Glomerular endothelial cell (primary cell): Measurements from ENCODE around the gene NPIPB13. TPM values are rescaled to one million over a fixed set of nuclear protein-coding genes. Genes with fewer than 3 reads are reported as not detected.
"Not testable (repeated sequence)": the region's sequence is repeated elsewhere in the genome, so short reads cannot be mapped to it uniquely, and the experiment has no call there.

ENCODE experiments used
- DNase-seq: peaks from one replicate; pipeline ENCODE4 v3.0.0-alpha.2; 2011; ENCODE audit warnings: low read depth, low spot score; ENCODE audit errors: extremely low read depth
- total RNA-seq: library from RNA; depleted of rRNA; stranded (reverse); fragments of >200 nt; gene quantifications from 2 replicates; pipeline ENCODE4 v1.2.3, GENCODE V29; 2015

Gene NPIPB13
- 0.47 and 1.5 TPM in 2 replicates for total RNA-seq

DNA sequence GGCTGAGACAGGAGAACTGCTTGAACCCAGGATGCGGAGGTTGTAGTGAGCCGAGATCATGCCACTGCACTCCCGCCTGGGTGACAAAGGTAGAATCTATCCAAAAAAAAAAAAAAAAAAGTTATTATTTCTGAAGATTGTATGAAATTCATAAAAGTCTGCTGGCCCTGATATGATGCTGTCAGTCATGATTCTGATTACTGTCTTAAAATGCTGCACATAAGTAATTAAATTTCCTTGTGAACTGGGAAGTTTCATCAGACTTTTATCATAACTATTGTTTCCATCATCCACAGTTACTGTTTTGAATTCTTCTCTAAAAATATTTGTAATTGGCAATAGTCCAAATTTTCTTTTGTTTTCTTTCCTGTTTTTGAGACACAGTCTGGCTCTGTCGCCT, at the start of gene NPIPB13:
Gene NPIPB13 (minus strand): TSS at position 101 of the 400 bp plus-strand sequence. CDS start 2,906 bp downstream, outside the sequence.
- not testable (repeated sequence) for DNase-seq

GRCh38 chr16:30282357-30282756, 34.1 kb upstream of the NPIPB13 start:
- DNase-seq: not testable (repeated sequence)

DNA sequence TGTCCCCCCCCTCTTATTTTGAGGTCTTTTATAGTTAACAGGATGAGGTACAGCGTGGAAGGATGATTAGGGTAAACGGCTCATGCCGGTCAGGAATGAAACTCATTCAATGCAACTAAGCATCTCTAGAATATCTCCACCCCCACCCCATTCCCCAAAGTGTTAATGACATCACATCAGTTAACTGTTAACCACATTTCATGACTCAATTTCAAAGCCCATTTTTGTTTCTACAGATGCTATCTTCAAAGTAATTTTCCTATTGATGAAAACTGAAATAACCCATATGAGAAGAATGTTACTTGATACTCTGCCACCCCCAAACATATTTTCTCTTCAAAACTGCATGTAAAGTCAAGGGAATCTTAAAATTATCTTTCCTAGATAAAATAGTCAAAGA, 30.2 kb upstream of the NPIPB13 start:
- DNase-seq: not testable (repeated sequence)

GRCh38 chr16:30217082-30217481, 31.2 kb downstream of the NPIPB13 start:
- not testable (repeated sequence) for DNase-seq

DNA sequence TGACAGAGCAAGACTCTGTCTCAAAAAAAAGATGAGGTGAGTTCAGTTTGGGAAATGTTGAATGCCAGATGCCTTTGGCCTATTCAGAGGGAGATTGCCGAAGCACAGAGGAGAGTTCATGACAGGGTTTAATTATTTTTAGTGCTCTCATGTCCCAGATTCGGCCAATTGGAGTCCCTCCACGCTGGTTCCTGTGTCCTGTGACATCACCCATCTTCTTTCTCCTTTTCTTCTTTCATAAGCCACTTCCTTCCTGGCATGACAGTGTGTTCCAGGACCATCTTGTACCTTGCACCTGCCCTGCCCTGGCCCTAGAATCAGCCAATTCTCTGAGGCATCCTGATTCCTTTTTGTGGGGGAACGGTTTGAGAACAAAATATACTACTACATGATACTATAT, 36.9 kb downstream of the NPIPB13 start:
- DNase-seq: not testable (repeated sequence)

GRCh38 chr16:30209032-30209431, 39.2 kb downstream of the NPIPB13 start:
- DNase-seq: not testable (repeated sequence)

DNA sequence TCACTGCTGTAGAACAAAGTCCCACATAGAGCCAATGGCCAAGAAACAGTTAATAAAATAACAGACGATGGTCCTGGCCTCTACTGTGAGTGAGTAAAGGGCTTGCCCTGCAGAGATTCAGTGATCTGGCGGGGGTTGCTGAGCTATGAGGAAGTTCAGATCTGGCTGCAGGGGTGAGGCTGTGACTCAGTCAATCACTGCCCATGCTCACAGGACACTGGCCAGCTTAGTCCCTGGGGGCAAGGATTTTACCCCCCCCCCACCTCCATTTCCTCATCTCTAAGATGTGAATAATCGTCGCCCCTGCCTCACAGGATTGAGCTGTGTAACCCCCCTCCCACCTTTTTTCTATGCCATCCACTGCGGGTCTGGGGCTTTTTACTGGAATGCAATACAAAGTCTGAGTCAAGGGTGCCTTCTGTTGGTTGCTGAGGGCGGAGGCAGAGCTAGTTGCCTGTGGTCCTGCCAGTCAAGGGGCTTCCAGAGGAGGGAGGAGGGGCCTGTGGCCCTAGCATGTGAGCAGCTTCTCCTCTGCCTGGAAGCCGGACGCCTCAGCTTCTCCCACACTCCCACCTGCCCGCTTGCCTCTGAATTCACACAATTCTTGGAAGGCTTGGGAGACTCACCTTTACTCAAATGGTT, 41.1 kb downstream of the NPIPB13 start:
- DNase-seq: not testable (repeated sequence)

- not testable (repeated sequence) for DNase-seq
Observed at GRCh38 chr16:30206252-30206651, 42.0 kb downstream of the NPIPB13 start.

- not testable (repeated sequence) for DNase-seq
Observed at GRCh38 chr16:30205541-30206236, 42.6 kb downstream of the NPIPB13 start.

DNA sequence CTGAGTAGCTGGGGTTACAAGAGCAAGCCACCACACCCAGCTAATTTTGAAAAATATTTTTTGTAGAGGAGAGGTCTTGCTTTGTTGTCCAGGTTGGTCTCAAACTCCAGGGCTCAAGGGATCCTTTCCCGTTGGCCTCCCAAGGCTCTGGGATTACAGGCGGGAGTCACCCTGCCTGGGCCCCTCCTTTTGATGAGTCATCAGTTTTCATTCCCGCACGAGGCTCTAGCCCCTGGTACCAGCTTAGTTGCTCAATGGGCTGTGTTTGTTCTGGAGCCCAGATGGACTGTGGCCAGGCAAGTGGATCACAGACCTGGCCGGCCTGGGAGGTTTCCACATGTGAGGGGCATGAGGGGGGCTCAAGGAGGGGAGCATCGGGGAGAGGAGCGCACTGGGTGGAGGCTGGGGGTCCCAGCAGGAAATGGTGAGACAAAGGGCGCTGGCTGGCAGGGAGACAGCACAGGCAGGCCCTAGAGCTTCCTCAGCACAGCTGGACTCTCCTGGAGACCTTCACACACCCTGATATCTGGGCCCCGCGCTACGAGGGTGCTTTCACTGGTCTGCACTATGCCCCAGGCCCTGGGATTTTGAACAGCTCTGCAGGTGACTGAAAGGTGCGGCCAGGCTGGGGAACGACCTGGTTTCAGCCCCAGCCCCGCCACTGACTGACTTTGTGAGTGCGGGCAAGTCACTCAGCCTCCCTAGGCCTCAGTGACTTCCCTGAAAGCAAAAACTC, 48.5 kb downstream of the NPIPB13 start:
- DNase-seq: not testable (repeated sequence)

DNA sequence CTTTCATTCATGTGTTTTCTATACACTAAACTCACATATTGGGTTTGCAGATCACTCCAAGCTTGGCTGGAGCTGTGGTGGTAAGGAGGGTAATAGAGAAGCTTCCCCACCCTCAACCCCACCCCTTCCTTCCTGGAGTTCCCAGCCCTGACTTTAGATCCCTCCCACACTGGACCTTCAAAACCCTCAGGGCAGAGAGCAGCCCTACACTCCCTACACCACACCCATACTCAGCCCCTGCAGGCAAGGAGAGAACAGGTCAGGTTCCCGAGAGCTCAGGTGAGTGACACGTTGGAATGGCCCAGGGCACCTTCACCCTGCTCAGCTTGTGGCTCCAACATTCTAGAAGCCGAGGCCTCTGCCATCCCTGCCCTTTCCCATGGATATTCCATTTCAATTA, 49.2 kb downstream of the NPIPB13 start, which contains the start of gene SULT1A3:
Gene SULT1A3 (plus strand): TSS at position 207 of the 400 bp plus-strand sequence. CDS start 1,474 bp downstream, outside the sequence.
- not testable (repeated sequence) for DNase-seq

Other genes starting within 250 kb of the NPIPB13 start
- 0.06 and 0.10 TPM in 2 replicates for gene DOC2A, start 237.5 kb downstream of the NPIPB13 start, total RNA-seq
- not detected in 2 replicates for gene C16orf92, start 225.3 kb downstream of the NPIPB13 start, total RNA-seq
- gene TLCD3B, start 217.2 kb downstream of the NPIPB13 start, total RNA-seq: 0.82 TPM in 1 of 2 replicates, not detected in the other
- 1,069 and 1,121 TPM in 2 replicates for gene ALDOA, start 182.7 kb downstream of the NPIPB13 start, total RNA-seq
- gene PPP4C, start 172.5 kb downstream of the NPIPB13 start, total RNA-seq: 117 and 121 TPM in 2 replicates
- 0.41 and 0.58 TPM in 2 replicates for gene TBX6, start 156.6 kb downstream of the NPIPB13 start, total RNA-seq
- 26.1 and 52.7 TPM in 2 replicates for gene YPEL3, start 152.3 kb downstream of the NPIPB13 start, total RNA-seq
- gene GDPD3, start 134.9 kb downstream of the NPIPB13 start, total RNA-seq: 0.82 and 5.3 TPM in 2 replicates
- gene MAPK3, start 125.3 kb downstream of the NPIPB13 start, total RNA-seq: 84.0 and 84.8 TPM in 2 replicates
- 1.5 and 3.0 TPM in 2 replicates for gene CORO1A, start 64.9 kb downstream of the NPIPB13 start, total RNA-seq
- gene BOLA2B, start 54.8 kb downstream of the NPIPB13 start, total RNA-seq: 223 and 376 TPM in 2 replicates
- 62.4 and 113 TPM in 2 replicates for gene SLX1A, start 54.6 kb downstream of the NPIPB13 start, total RNA-seq
- gene SULT1A3, start 49.2 kb downstream of the NPIPB13 start, total RNA-seq: 10.2 and 19.4 TPM in 2 replicates
- gene CD2BP2, start 106.8 kb upstream of the NPIPB13 start, total RNA-seq: 55.6 and 56.3 TPM in 2 replicates
- 47.8 and 61.4 TPM in 2 replicates for gene TBC1D10B, start 122.0 kb upstream of the NPIPB13 start, total RNA-seq
- gene MYL11, start 126.3 kb upstream of the NPIPB13 start, total RNA-seq: not detected in 2 replicates
- gene SEPTIN1, start 134.1 kb upstream of the NPIPB13 start, total RNA-seq: 0.47 TPM in 1 of 2 replicates, not detected in the other
- 14.0 and 14.4 TPM in 2 replicates for gene ZNF48, start 146.9 kb upstream of the NPIPB13 start, total RNA-seq
- 19.0 and 19.8 TPM in 2 replicates for gene ZNF771, start 159.1 kb upstream of the NPIPB13 start, total RNA-seq
- gene DCTPP1, start 181.6 kb upstream of the NPIPB13 start, total RNA-seq: 35.9 and 43.8 TPM in 2 replicates
- 35.3 and 38.1 TPM in 2 replicates for gene SEPHS2, start 197.4 kb upstream of the NPIPB13 start, total RNA-seq
- gene ITGAL, start 224.3 kb upstream of the NPIPB13 start, total RNA-seq: not detected in 2 replicates